GM18861 (cell line): ENCODE data around the gene SLC39A2.
A peak's percentile ranks its signal among the peaks of the same experiment; 100 is the strongest.
"Not testable (repeated sequence)": the region's sequence is repeated elsewhere in the genome, so short reads cannot be mapped to it uniquely, and the experiment has no call there.

Experiments used
- ATAC-seq: cut with Tn5 transposase; IDR thresholded peaks from one replicate; pipeline ENCODE4 v1.9.1; 2021; ENCODE audit not compliant: unreplicated experiment

Gene SLC39A2

GRCh38 chr14:20998674-20999366, at the start of gene SLC39A2:
Gene SLC39A2, plus strand, starts transcription at chr14:20999293. Its CDS starts 154 bp downstream, at chr14:20999447.
- no peak for ATAC-seq

- not testable (repeated sequence) for ATAC-seq
Observed at GRCh38 chr14:20954736-20955537, 44.2 kb upstream of the SLC39A2 start, which contains the start of gene RNASE2. Gene RNASE2, plus strand, starts transcription at chr14:20955487. Its CDS starts 285 bp downstream, at chr14:20955772.

- not testable (repeated sequence) for ATAC-seq
Observed at GRCh38 chr14:20955538-20955873, 43.6 kb upstream of the SLC39A2 start.

GRCh38 chr14:20956376-20956976, 42.6 kb upstream of the SLC39A2 start:
- no peak for ATAC-seq

GRCh38 chr14:20958946-20959345, 40.1 kb upstream of the SLC39A2 start:
- not testable (repeated sequence) for ATAC-seq

GRCh38 chr14:20969336-20969735, 29.8 kb upstream of the SLC39A2 start:
- no peak for ATAC-seq

GRCh38 chr14:20970647-20970982, 28.5 kb upstream of the SLC39A2 start:
- no peak for ATAC-seq

GRCh38 chr14:20970983-20971704, 27.9 kb upstream of the SLC39A2 start:
- ATAC-seq, result peak; percentile 89

- ATAC-seq, result no peak
Observed at GRCh38 chr14:20971705-20972021, 27.4 kb upstream of the SLC39A2 start.

GRCh38 chr14:20973501-20973900, 25.6 kb upstream of the SLC39A2 start:
- ATAC-seq, result no peak

GRCh38 chr14:20976291-20976690, 22.8 kb upstream of the SLC39A2 start:
- no peak for ATAC-seq

- ATAC-seq, result no peak
Observed at GRCh38 chr14:20978687-20979086, 20.4 kb upstream of the SLC39A2 start.

- ATAC-seq, result no peak
Observed at GRCh38 chr14:20980906-20981305, 18.2 kb upstream of the SLC39A2 start.

- ATAC-seq, result no peak
Observed at GRCh38 chr14:20982646-20983369, 16.3 kb upstream of the SLC39A2 start.

- ATAC-seq, result not testable (repeated sequence)
Observed at GRCh38 chr14:20985650-20986049, 13.4 kb upstream of the SLC39A2 start.

GRCh38 chr14:20986811-20987210, 12.3 kb upstream of the SLC39A2 start:
- no peak for ATAC-seq

GRCh38 chr14:20988717-20989470, 10.2 kb upstream of the SLC39A2 start:
- ATAC-seq, result no peak

- no peak for ATAC-seq
Observed at GRCh38 chr14:20989471-20989786, 9.7 kb upstream of the SLC39A2 start.

GRCh38 chr14:20989787-20990600, 9.1 kb upstream of the SLC39A2 start, which contains the start of gene METTL17:
Gene METTL17, plus strand, starts transcription at chr14:20989980. Its CDS starts 23 bp downstream, at chr14:20990003.
- ATAC-seq, result peak; percentile 94
